CD4-positive, alpha-beta memory T cell (primary cell): ENCODE data around the gene S100A7A. TPM values are rescaled to one million over a fixed set of nuclear protein-coding genes. Genes with fewer than 3 reads are reported as not detected.

Experiments
- CTCF ChIA-PET: fragments of 350-600 bp; sonication (Branson Sonifier 250); formaldehyde crosslinking; loops from one replicate; lab custom pipeline; 2021; ENCODE audit warnings: inconsistent platforms; ENCODE audit not compliant: partially characterized antibody; lab: Charles Lee
- POLR2A ChIA-PET: fragments of 350-600 bp; sonication (Branson Sonifier 250); formaldehyde crosslinking; loops from one replicate; lab custom pipeline; 2021; ENCODE audit not compliant: partially characterized antibody; lab: Charles Lee
- DNase-seq, 5 donors: peaks; one replicate each; pipeline versions ENCODE4 v3.0.0 to v3.0.0-alpha.2; 2020 to 2022; ENCODE audit warnings: mixed read lengths in 1 of 5
- H3K27ac ChIP-seq: one replicate; pipeline ENCODE4 v1.7.0; 2013; ENCODE audit warnings: low read depth, low read length
- H3K27me3 ChIP-seq: 2 replicates; pipeline ENCODE4 v1.7.0; 2013; ENCODE audit warnings: mild to moderate bottlenecking, low read length, moderate library complexity; ENCODE audit not compliant: insufficient read depth
- H3K36me3 ChIP-seq: 2 replicates; pipeline ENCODE4 v1.7.0; 2013; ENCODE audit warnings: mild to moderate bottlenecking, low read length, moderate library complexity; ENCODE audit not compliant: insufficient read depth
- H3K4me1 ChIP-seq: 2 replicates; pipeline ENCODE4 v1.7.0; 2013; ENCODE audit warnings: mild to moderate bottlenecking, low read length, moderate library complexity; ENCODE audit not compliant: insufficient read depth
- H3K4me3 ChIP-seq, 2 donors: one replicate each; pipeline ENCODE4 v1.7.0; 2013; ENCODE audit warnings: low read length in 2 of 2, mild to moderate bottlenecking in 1 of 2
- H3K9me3 ChIP-seq, 2 donors: one replicate each; pipeline ENCODE4 v1.7.0; 2013; ENCODE audit warnings: low read length in 2 of 2, control low read depth in 1 of 2; ENCODE audit not compliant: control insufficient read depth in 1 of 2
- H3K27ac Mint-ChIP-seq, 7 donors: one replicate each; pipeline ENCODE4 v1.8.0; 2020 to 2021; ENCODE audit warnings: mixed read lengths in 7 of 7, mild to moderate bottlenecking in 6 of 7, inconsistent platforms in 3 of 7, moderate library complexity in 3 of 7
- H3K27me3 Mint-ChIP-seq, 2 donors: one replicate each; pipeline ENCODE4 v1.8.0; 2020 to 2021; ENCODE audit warnings: mixed read lengths in 2 of 2
- H3K36me3 Mint-ChIP-seq, 2 donors: one replicate each; pipeline ENCODE4 v1.8.0; 2020 to 2021; ENCODE audit warnings: mixed read lengths in 2 of 2, inconsistent platforms in 1 of 2, mild to moderate bottlenecking in 1 of 2
- H3K4me1 Mint-ChIP-seq, 4 donors: one replicate each; pipeline ENCODE4 v1.8.0; 2020 to 2021; ENCODE audit warnings: mixed read lengths in 4 of 4, mild to moderate bottlenecking in 1 of 4
- H3K4me3 Mint-ChIP-seq, 8 donors: one replicate each; pipeline ENCODE4 v1.8.0; 2020 to 2021; ENCODE audit warnings: mixed read lengths in 8 of 8, mild to moderate bottlenecking in 7 of 8, moderate library complexity in 6 of 8, inconsistent platforms in 3 of 8
- H3K9me3 Mint-ChIP-seq, 8 donors: one replicate each; pipeline ENCODE4 v1.8.0; 2020 to 2021; ENCODE audit warnings: mixed read lengths in 8 of 8, mild to moderate bottlenecking in 5 of 8, inconsistent platforms in 3 of 8, moderate library complexity in 1 of 8
- intact Hi-C: fragments of 100-400 bp; cut with micrococcal nuclease; formaldehyde crosslinking; loops from one replicate; pipeline ENCODE4 v1.15.1; 2023
- polyA plus RNA-seq, 2 donors: library from polyadenylated mRNA; unstranded; fragments of 300-500 nt; fragmentation: Illumina TruSeq; gene quantifications; one replicate each; pipeline ENCODE4 v1.2.3, GENCODE V29; 2021
- total RNA-seq, 2 experiments: library from RNA; stranded (reverse); gene quantifications; one replicate each; pipeline ENCODE4 v1.2.3, GENCODE V29; 2021

Gene S100A7A
- total and polyA plus RNA-seq, 4 experiments from 2014 or later = not detected

DNA sequence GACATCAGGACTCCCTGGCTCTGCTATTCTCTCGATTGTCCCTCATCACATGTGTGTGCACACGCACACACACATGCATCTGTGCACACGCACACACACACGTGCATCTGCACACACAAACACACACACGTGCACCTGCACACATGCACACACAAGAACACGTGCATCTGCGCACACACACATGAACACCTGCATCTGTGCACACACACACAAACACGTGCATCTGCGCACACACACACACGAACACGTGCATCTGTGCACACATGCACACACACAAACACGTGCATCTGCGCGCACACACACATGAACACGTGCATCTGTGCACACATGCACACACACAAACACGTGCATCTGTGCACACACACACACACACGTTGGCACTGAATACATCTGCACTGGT is 14.7 kb downstream of the S100A7A start:
- Mint-ChIP-seq H3K4me3 (no peak overlapping the region), H3K9me3 (no peaks in the 10 kb centered on the region), H3K27me3 (peaks cover 10 to 21% of the 10 kb centered on the region in 2 donors), H3K36me3 (no peaks in the 10 kb centered on the region), H3K27ac (no peak overlapping the region), H3K4me1 (no peaks in the 10 kb centered on the region)
- no peaks in the 10 kb centered on the region for H3K4me1 ChIP-seq
- no peak overlapping the region for H3K4me3 ChIP-seq
- POLR2A ChIA-PET = no interaction called here
- H3K27ac ChIP-seq = no peak overlapping the region
- no peaks in the 10 kb centered on the region for H3K36me3 ChIP-seq
- DNase-seq = no peak
- H3K9me3 ChIP-seq = no peaks in the 10 kb centered on the region
- CTCF ChIA-PET = no interaction called here
- intact Hi-C loops = no loop called here
- no peaks in the 10 kb centered on the region for H3K27me3 ChIP-seq

DNA sequence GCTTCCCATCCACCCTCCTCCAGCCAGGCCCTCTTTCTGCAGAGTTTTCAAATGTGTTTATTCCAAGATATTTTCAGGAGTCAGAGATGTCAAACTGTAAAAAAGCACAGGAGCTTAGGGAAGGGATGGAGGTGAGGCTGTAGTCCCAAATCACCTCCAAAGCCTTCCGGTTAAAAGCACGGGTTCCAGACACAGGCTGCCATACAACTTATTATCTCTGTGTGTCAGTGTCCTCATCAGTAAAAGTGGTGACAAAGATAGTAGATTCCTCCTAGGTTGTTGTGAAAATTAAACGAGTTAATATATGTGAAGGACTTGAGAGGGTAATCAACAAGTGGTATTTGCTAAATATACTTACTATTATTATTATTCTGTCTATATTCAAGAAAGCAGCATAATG is 15.1 kb downstream of the S100A7A start:
- CTCF ChIA-PET = no interaction called here
- DNase-seq = no peak
- Mint-ChIP-seq H3K9me3 (no peaks in the 10 kb centered on the region), H3K27me3 (peaks cover 11 to 23% of the 10 kb centered on the region in 2 donors), H3K36me3 (no peaks in the 10 kb centered on the region), H3K4me1 (no peaks in the 10 kb centered on the region), H3K4me3 (no peak overlapping the region), H3K27ac (no peak overlapping the region)
- Histone ChIP-seq H3K4me1 (no peaks in the 10 kb centered on the region), H3K4me3 (no peak overlapping the region), H3K9me3 (no peaks in the 10 kb centered on the region), H3K27me3 (no peaks in the 10 kb centered on the region), H3K27ac (no peak overlapping the region), H3K36me3 (no peaks in the 10 kb centered on the region)
- intact Hi-C loops = no loop called here
- POLR2A ChIA-PET = no interaction called here

DNA sequence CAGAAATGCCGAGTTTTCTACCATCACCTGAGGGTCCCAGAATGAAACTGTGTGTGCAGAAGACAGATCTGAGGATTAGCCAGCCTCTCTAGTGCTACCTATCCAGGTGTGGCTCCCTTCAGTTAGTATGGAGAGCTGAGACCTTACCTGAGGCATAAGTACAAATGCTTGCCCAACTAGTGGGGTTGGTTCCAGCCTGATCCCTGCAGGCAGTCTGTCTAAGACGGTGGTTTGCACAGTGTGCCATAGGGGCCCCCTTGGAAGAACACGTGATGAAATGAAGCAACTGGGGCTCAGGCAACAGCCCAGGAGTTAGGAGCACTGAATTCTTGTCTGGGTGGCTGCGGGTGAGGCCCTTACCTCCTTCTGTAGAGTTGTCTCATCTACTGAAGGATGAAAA is 15.6 kb downstream of the S100A7A start:
- H3K4me3 Mint-ChIP-seq = no peak overlapping the region
- DNase-seq = no peak
- Histone ChIP-seq H3K36me3 (no peaks in the 10 kb centered on the region), H3K27me3 (no peaks in the 10 kb centered on the region), H3K27ac (no peak overlapping the region), H3K4me3 (no peak overlapping the region), H3K4me1 (no peaks in the 10 kb centered on the region), H3K9me3 (no peaks in the 10 kb centered on the region)
- H3K4me1 Mint-ChIP-seq = no peaks in the 10 kb centered on the region
- H3K9me3 Mint-ChIP-seq = no peaks in the 10 kb centered on the region
- intact Hi-C loops = no loop called here
- POLR2A ChIA-PET = no interaction called here
- CTCF ChIA-PET = no interaction called here
- no peak overlapping the region for H3K27ac Mint-ChIP-seq
- H3K27me3 Mint-ChIP-seq = peaks cover 11 to 20% of the 10 kb centered on the region in 2 donors
- no peaks in the 10 kb centered on the region for H3K36me3 Mint-ChIP-seq

DNA sequence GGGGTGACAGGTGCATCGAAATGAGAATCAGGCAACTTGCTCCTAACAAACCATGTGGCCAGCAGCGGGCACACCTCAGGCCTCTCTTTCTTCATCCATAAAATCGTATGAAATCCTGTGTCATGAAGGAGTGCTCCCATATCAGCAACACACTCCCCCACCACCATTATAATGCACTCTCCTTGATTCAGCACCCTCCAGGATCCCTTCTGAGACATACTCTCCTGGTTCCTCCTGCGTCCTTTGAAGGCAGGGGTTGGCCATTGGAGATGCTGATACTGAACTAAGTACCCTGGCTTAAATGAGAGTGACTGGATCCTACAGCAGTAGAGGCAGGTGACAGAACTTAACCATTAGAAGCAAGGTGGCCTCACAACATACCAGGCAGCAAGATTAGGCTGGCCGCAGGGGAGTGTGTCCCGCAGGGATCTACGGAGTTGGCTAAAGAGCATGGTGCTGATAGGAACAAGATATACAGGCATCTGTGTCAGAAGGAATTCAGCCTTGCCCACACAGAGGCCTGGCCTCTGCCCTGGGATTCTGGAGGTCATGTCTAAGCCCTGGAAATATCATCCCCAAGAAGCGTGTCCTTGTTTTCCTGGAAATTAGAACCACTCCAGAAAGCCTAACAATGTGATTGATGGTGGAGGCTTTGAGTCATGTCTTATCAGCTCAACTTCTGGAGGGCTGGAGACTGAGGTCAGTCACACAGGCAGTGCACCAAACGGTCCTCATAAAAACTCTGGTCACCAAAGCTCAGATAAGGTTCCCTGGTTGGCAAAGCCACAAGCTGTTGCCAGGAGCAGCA is 16.8 kb downstream of the S100A7A start:
- H3K27me3 ChIP-seq = no peaks in the 10 kb centered on the region
- Mint-ChIP-seq H3K36me3 (no peaks in the 10 kb centered on the region), H3K27ac (no peak overlapping the region), H3K9me3 (no peaks in the 10 kb centered on the region), H3K4me1 (no peaks in the 10 kb centered on the region), H3K4me3 (no peak overlapping the region), H3K27me3 (peaks cover 9 to 16% of the 10 kb centered on the region in 2 donors)
- DNase-seq = no peak
- no peak overlapping the region for H3K27ac ChIP-seq
- H3K4me1 ChIP-seq = no peaks in the 10 kb centered on the region
- H3K4me3 ChIP-seq = no peak overlapping the region
- no peaks in the 10 kb centered on the region for H3K36me3 ChIP-seq
- H3K9me3 ChIP-seq = no peaks in the 10 kb centered on the region
- POLR2A ChIA-PET = no interaction called here
- intact Hi-C loops = no loop called here
- CTCF ChIA-PET = no interaction called here

DNA sequence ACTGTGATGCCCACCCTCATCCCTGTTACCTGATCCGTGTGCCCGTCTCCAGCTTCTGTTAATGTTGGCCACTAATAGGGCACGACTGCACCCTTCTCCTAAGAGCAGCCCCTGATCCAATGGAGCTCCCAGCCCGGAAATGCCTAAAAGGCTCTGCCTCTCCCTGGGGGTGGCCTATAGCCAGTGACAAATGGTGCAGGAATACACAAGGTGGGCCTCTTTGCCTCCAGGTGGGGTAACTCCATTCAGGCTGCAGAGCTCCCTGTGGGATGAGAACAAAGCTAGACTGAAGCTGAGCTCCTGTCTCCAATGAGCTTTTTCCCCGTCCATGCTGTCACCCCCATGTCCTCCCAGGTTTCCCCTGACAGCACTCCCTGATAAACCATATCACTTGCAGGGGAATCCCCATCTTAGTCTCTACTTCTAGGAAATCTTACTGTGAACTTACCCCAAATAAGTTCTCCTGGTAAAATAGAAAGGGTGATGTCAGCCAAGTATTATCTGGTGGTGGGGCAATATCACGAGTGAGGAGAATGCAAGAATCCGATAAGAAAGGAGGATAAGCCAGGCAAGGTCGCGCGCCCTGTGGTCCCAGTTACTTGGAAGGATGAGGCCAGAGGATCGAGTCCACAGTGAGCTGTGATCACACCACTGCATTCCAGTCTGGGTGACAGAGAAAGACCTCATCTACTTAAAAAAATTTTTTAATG is 18.6 kb downstream of the S100A7A start:
- DNase-seq = no peak
- H3K27me3 Mint-ChIP-seq = peaks cover 11 to 14% of the 10 kb centered on the region in 2 donors

DNA sequence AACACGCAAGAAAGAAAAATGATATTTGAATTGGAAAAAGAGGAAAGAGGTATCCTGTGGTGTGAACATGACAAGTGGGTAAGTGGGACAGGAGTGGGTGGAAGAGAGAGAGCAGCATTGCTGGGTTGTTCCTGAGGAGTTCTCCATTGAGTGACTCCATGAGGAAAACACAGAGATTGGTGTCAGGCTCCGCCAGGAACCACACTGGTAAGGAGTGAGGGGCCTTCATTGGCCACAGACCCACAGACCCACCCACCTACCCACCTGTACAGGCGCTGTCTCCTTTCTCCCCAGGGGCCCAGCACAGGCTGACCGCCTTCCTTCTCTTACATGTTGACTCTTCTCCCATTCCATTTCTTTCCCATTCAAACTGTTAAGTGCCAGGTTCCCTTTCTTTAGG is 20.9 kb downstream of the S100A7A start:
- Histone ChIP-seq H3K27me3 (no peaks in the 10 kb centered on the region), H3K4me3 (no peak overlapping the region), H3K9me3 (no peaks in the 10 kb centered on the region), H3K36me3 (no peaks in the 10 kb centered on the region), H3K27ac (no peak overlapping the region), H3K4me1 (no peaks in the 10 kb centered on the region)
- Mint-ChIP-seq H3K36me3 (no peaks in the 10 kb centered on the region), H3K4me3 (no peak overlapping the region), H3K4me1 (no peaks in the 10 kb centered on the region), H3K9me3 (peaks cover 0 to 3% (median 0%) of the 10 kb centered on the region in 8 donors), H3K27ac (no peak overlapping the region), H3K27me3 (peaks cover 6 to 15% of the 10 kb centered on the region in 2 donors)
- intact Hi-C loops = no loop called here
- ChIA-PET POLR2A (no interaction called here), CTCF (no interaction called here)
- DNase-seq = no peak

More for the DNA sequence above, 18.6 kb downstream of the S100A7A start:
- H3K36me3 ChIP-seq = no peaks in the 10 kb centered on the region
- Mint-ChIP-seq H3K9me3 (no peaks in the 10 kb centered on the region), H3K4me3 (no peak overlapping the region), H3K36me3 (no peaks in the 10 kb centered on the region), H3K27ac (no peak overlapping the region), H3K4me1 (no peaks in the 10 kb centered on the region)
- ChIA-PET POLR2A (no interaction called here), CTCF (no interaction called here)
- no peaks in the 10 kb centered on the region for H3K27me3 ChIP-seq
- intact Hi-C loops = no loop called here
- H3K9me3 ChIP-seq = no peaks in the 10 kb centered on the region
- H3K4me1 ChIP-seq = no peaks in the 10 kb centered on the region
- no peak overlapping the region for H3K4me3 ChIP-seq
- no peak overlapping the region for H3K27ac ChIP-seq

DNA sequence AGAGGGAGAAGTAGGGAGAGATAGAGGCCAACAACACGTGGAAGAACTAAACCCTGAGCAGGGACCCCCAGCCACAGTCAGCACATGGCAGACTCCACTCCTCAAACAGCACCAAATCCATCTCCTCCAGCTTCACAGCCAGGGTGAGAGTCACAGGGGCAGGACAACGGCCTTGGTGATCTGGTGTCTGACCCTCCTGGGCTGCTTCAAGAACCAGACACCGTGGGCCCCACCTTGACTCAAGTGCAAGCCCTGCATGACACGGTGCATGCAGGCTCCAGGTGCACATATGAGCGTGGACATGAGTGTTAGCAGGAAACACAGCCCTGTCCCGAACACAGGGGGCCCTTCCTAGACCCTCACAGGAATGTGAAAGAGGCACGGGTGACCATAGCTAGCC is 22.3 kb downstream of the S100A7A start:
- CTCF ChIA-PET = no interaction called here
- no peak overlapping the region for H3K27ac Mint-ChIP-seq

More for the DNA sequence above, 22.3 kb downstream of the S100A7A start:
- Mint-ChIP-seq H3K27me3 (peaks cover 6 to 20% of the 10 kb centered on the region in 2 donors), H3K4me3 (no peak overlapping the region), H3K36me3 (no peaks in the 10 kb centered on the region), H3K4me1 (no peaks in the 10 kb centered on the region), H3K9me3 (peaks cover 0 to 3% (median 0%) of the 10 kb centered on the region in 8 donors)
- POLR2A ChIA-PET = no interaction called here
- H3K27ac ChIP-seq = no peak overlapping the region
- no peaks in the 10 kb centered on the region for H3K27me3 ChIP-seq
- DNase-seq = no peak
- no peak overlapping the region for H3K4me3 ChIP-seq
- H3K36me3 ChIP-seq = no peaks in the 10 kb centered on the region
- intact Hi-C loops = no loop called here
- H3K4me1 ChIP-seq = no peaks in the 10 kb centered on the region
- H3K9me3 ChIP-seq = no peaks in the 10 kb centered on the region
